ENCODE measurements around the gene MEG3. TPM values are rescaled to one million over a fixed set of nuclear protein-coding genes. Genes with fewer than 3 reads are reported as not detected.

Gene MEG3
- total RNA-seq, 1 donor from 2014 or later, result 815 TPM

DNA sequence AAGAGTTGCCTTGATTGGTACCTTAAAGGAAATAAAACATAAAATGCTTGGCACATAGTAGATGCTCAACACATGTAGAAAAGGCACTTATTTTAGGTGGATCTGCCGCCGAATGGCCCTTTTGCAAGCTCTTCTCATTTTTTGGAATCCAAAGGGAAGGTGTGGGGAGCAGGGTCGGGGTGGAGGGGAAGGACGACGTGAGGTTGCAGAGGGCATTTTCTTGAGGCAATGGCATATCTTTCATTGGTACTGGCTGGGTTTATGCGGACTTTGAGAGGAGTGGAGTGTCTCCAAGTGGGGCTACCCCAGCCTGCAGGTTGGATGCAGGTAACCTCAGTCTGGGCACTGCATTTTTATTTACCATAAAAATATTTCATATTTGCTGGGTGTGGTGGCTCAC lies 69.5 kb downstream of the MEG3 start:
- no peak for DNase-seq (ENCODE audit: low spot score)

DNA sequence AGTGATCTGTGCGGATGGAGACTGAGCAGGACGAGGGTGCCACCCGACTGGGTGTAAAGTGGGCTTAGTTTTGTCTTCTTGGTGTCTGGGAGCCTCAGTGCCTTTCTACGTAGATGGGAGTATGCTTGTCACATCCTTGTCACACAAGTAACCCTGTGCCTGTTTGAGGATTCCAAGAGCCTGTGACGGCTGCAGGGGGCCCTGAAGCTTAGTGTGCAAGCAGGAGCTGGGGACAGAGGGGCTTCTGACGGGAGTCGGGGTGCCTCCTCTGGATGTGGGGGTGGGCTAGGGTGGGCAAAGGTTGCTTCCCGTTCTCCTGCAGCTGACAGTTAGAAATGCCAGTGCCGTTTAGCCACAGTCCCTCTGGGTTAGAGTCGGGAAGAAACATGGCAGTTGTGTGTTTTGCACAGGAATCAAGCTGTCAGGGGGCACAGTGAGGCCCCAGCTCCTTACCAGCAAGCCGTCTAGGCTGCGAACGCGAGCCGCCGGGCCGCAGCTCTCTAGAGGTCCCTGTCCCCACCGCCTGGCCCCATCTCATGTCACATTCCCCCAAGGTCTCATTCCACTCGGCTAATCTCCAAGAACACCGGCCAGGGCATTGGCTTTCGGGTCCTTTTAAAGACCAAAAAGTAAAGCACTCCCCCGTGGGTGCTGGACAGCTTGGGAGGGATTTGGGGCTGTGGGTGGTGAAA lies 70.6 kb downstream of the MEG3 start:
- no peak for DNase-seq (ENCODE audit: low spot score)

DNA sequence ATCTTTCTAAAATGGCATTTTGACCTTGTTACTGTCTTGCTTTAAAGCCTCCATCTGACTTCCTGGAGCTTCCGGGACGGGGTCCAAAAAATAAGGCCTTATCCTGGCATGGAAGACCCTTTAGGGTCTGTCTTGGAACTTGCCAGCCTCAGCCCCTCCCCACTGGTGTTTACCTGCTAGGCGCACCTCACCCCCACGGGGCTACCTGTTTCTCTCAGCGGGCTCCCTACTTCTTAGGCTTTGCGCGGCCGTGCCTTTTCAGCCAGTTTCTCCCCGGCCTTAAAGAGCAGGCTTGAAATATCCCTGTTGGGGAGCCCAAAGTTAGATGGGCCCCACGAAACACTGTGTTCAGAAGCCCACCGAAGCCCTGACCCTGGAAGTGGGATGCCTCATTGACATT lies 72.5 kb downstream of the MEG3 start:
- DNase-seq (ENCODE audit: low spot score), result no peak

DNA sequence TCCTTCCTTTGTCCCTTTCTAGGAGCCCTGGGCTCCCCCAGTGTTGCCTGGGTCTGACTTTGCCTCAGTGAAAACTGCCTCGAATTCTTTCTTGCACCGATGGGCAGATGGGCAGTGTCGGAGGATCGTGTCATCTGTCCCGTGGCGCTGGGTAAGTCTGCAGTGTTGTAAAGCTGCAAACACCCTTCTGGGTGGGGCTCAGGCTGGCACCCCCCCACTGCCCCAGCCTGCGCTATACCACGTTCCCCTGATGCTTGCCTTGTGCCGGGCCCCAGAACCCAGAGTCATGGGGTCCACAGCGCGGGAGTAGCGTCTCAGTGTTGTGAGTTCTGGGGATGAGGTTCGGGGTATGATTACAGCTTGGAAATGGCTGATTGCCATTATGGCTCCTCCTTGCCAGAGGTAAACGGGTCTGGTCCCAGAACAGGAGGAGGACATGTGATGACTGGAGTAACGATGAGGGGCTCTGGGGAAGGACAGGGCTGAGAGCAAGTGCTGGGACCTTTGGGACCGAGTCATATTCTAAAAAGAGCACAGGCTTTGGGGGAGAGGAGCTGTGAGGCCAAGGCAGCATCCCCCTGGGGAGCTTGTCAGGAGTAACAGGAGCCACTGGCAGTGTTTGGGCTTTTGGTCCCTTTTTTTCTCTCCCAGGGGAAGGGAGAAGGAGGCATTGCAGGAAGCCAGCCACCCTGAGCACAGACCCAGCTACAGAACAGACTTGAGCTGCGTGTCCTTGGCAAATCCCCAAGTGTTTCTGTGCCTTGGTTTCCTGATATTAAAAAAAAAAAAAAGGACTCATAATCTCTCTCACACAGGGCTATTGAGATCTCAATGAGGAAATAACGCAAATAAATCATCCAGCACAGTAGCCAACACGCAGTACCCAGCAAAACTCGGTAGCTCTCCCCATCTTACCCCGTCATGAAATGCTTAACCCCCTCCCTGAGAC lies 73.3 kb downstream of the MEG3 start:
- DNase-seq (ENCODE audit: low spot score), result peak; percentile 74

DNA sequence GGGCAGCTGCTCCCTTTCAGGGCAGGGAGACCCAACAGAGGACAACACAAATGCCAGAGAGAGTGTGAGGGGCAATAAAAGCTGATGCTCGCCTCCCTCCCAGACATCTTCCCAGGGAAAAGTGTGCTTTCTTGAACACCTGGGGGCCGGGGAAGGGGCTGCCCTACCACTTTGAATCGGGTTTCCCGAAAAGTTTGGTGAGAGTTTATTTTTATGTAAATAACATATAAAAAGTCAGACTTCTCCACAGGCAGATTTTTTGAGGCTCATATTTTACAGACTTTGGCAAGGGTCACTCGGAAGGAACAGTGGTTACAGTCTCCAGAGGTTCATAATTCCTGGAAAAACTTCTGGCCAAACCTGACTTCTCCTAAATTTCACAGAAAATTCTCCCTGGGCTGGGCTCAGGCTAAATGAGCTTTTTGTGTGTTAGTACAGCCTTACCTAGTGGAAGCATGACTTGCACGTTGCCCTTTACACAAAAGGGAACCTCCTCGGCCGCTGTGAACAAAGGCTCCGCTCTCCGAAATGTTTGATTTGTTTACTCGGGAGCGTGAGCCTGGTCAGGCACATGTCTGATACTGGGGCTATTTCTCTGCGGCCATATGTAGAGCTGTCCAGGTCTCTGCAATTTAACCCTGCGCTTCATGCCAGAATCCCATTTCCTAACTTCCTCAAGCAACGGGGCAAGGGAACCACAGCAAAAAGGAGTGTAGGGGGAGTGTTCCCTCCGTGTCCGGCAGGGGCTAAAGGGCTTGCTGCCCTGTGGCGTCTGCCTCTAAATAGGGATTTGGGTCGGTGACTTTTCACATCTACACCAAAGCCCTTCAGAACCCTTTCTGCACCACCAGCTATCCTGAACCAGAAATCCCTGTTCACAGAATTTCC lies 74.2 kb downstream of the MEG3 start:
- DNase-seq (ENCODE audit: low spot score), result peak; percentile 55

DNA sequence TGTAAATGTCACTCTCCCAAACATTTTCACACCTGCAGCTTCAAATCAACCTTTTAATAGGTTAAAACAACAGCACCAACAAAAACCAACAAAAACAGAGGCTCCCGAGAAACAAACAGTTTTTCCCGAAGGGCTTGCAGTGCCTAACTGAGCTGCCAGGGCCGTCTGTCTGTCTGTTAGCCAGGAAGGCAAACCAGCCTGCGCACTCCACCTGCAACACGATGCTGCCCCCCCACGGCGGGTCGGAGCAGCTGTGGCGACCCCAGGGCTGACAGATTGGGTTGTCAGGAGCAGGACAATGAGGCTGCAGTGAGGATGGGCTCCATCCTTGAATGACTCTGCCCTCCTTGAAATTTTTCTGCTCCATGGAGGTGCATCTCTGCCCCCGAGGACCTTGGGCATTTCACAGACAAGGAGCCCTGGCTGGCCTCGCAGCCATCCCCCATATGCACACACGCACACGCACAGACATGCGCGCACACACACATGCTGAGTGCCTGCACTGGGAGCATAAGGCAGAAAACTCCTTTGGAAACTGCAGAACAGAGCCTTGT lies 75.0 kb downstream of the MEG3 start:
- peak; percentile 54 for DNase-seq (ENCODE audit: low spot score)

DNA sequence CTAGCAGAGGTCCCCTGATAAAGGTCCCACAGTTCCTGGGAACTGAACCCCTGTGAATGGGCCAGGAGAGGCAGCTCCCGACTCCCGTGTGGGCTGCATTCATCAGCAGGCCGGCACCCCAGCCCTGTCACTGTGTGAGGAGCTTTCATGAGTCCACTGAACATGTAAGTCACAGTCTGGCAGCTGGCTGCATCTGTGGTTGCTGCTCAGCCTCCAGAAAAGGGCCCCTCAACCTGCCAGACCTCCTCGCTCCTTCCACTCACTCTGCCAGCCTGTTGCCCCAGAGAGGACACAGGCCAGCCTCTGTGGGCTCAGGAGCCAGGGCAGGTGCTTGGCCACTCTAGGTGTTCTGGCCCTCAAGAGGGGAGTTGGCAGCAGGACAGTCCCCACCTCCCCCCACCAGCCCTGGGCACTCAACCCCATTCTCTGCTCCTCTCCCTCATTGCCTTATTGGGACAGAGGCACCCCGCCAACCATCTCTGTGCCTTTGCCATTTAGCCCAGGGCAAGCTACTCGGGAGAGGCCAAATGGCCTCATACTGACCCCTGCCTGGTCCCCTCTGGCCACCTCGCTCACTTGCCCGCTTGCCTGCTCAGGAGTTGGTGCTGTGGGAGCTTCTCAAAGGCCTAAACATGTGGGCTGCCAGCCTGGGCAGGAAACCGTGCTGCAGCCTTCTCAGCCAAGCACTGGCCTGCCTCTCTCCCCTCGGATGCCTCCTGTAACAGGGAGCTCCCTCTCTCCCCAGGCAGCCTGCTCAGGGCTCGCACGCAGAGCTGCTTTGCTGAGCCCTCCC lies 75.7 kb downstream of the MEG3 start:
- no peak for DNase-seq (ENCODE audit: low spot score)

DNA sequence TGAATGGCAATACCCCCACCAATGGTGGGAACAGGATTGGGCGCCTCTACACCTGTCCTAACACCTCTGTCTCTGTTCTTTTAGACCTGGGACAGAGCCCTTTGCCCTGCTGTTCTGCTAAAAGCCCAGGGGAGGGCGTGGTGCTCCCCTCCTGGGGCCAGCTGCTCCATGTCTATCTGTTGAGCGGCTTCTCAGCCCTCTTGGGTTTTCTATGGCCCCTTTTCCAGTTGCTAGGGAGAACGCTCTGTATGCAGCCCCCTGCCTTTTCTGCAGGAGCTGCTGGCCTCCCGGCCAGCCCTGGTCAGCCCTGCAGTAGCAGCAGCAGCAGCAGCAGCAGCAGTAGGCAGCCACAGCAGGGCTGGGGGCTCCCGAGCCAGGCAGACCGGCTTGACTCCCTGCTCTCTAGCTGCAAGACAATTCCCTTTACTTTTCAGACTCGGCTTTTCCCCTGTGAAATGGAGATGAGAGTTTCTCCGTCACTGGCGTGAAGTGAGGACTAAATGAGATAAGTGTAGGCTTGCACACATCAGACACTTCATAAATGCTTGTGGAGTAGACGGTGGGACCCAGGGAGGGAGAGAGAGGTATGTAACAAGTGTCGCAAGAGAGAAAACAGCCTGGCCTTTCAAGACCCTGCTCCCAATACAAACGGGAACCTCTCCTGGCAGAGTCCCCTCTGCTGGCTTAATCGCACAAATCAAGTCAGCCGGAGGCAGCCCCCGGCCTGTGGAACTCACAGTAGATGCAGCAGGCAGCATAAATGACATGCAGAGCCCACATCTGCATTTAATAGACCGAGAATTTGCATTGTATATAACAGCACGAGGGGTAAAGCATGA lies 76.6 kb downstream of the MEG3 start:
- peak; percentile 45 for DNase-seq (ENCODE audit: low spot score)

DNA sequence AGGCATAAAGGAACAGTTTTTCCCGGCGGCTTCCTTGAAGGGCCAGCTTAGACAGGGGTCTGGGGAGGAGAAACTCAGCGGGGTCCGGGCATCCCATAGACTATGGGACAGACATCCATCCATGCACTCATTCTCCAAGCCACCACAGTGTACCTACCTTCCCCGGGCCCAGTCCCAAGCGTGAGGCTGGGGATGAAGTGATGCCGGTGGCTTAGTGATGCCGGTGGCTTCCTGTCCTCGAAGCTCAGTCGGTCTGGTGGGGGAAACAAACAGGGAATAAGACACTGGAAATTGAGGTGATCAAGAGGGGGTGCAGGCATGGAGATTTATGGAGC lies 77.2 kb downstream of the MEG3 start:
- no peak for DNase-seq (ENCODE audit: low spot score)

DNA sequence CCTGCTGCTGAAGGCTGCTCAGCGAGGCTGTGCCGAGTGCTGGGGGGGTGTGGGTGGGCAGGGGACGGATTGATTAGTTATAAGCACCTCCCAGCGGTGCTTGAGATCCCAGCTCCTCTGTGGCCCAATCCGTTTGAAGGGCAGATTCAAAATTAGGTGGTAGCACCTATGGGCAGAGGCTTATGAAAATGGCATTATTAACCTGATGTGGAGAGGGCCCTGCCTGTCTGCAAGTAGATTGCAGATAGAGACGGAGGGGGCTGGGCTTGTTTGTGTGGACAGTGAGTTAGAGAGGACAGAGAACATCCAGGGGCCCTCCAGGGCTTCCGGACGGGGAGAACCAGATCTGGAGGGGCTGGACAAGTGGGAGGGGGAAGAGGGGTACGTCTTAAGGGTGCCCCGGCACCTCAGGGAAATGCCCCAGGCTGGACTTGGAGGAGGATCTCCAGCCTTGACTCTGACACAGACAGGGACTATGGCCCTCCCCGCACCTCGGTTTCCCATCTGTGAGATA lies 77.8 kb downstream of the MEG3 start, which contains the start of gene RTL1:
RTL1 (minus strand) TSS at position 51 of the 514 bp plus-strand sequence. CDS start 18,934 bp downstream, outside the sequence.
- DNase-seq (ENCODE audit: low spot score), result peak; percentile 50

DNA sequence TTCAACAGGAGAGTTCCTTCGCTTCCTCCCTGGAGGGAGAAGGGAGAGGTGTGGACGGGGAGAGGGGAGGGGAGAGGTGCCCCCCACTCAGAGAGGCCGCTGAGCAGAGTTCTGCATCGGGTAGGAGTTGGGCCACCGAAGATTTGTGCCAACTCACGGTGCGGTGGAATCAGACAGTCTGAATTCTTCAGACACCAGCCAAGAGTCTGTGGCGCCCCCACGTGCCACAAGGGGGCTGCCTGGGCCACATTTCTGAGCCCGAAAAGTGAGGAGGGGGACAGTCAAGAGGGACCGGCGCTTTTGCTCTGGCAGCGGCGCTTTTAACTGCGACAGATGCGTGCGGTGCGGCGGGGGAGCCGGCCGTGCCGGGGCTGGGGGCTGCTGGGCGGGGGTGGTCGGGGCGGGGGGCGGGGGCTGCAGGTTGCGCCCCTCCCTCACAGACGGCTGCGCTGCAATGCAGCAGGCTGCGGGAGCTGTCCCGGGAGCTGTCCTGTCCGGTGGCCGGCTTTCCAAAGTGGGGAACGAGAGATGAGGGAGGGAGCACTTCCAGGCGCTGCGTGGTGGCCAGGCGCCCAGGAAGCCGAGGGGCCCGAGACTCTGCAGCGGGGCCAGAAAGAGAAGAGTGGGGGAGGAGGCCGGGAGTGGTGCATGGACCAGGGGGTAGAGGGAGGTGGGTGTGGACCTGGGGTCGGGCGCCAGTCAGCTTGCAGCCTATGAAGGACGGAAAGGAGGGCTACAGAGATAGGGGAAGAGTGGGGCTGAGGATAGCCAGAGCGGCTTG lies 78.6 kb downstream of the MEG3 start:
- peak; percentile 82 for DNase-seq (ENCODE audit: low spot score)

DNA sequence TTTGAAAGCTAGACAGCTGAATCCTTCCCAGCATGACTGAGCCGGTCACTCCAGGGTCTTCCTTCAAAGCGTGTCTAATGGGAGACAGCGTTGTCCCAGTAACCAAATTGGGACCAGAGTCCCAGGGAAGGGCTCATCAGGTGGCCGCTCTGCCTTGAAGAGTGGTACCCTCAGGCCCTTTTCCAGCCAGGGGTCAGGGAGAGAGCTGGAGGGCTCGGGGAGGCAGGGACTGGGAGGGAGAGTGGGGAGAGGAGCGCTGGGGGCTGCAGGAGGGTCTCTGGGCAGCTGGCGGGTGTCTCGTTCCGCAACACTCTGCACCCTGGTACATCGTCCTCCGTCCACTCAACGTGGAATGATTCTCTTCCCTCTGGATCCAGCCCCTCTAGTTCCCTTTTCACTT lies 79.2 kb downstream of the MEG3 start:
- no peak for DNase-seq (ENCODE audit: low spot score)

DNA sequence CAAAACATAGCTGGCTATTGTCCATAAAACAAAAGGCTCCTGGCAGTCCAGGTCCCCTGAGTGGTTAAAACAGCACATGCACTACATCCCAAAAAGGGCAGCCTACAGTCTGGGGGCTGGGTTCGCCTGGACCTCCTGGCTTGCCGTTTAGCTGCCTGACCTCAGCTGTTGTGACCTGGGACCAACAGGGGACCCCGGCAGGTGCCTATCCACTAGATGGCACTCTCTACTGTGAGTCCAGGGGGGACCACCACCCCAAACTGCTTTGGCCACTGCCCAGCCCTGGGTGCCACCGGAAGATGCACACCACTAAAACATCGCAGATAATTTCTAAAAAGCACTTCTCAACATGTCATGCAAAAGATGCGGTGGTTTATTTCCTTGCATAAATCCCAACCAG lies 80.5 kb downstream of the MEG3 start:
- no peak for DNase-seq (ENCODE audit: low spot score)

DNA sequence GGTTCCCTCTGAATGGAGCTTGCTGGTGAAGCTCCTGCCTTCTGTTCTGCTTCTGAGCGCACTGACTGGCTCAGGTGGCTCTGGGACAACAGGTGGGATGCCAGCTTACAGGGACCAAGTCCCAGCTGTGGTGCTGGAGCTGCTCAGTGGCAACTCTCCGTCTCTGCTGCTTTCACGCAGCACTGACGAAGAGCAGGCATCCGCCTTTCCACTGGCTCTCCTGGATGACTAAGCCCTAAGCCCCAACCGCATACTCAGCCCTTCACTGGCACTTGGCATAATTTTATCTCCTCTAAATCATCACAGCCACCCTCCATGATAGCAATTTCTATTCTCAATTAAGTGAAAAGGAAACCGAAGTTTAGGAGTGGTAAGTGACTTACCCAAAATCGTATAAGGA lies 81.3 kb downstream of the MEG3 start:
- DNase-seq (ENCODE audit: low spot score), result peak; percentile 26

DNA sequence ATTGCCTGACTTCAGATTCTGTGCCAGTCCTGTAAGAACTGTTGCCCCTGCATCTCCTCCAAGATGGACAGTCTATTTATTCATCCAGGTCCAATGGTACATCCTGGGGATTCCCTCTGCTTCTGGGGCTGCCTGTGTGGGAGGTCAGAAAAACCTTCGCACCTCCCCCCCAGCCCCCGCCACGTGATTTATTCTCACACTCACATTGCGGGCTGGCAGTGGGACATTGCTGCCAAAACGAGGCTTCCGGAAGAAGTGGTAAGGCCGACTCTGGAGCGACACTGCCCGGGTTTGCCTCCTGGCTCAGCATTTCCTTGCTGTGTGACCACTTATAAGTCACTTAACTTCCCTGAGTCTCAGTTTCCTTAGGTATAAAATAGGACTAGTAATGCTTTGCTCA lies 83.5 kb downstream of the MEG3 start:
- no peak for DNase-seq (ENCODE audit: low spot score)
